GM12891 (cell line): ENCODE results near the gene PTDSS2.

Experiments used
- POLR2A ChIP-seq: IDR thresholded peaks from 2 replicates; pipeline ENCODE4 v1.6.1; 2011; ENCODE audit warnings: low read depth, low read length, control low read depth
- POLR2AphosphoS5 ChIP-seq: IDR thresholded peaks from 2 replicates; pipeline ENCODE4 v1.6.1; 2011; ENCODE audit warnings: low read depth, low read length, control low read depth

- no peak for TF ChIP-seq POLR2A
- no peak for TF ChIP-seq POLR2AphosphoS5
Observed at GRCh38 chr11:442611-443081, 7.4 kb upstream of the PTDSS2 start.
